B cell (primary cell): ENCODE results near the gene USP22. TPM values are rescaled to one million over a fixed set of nuclear protein-coding genes. Genes with fewer than 3 reads are reported as not detected.

ENCODE experiments used
- ATAC-seq: fragments of 200-7000 bp; cut with Tn5 transposase; one replicate; pipeline ENCODE4 v1.10.0; 2021; ENCODE audit warnings: low read depth, mild to moderate bottlenecking, moderate number of reproducible peaks, moderate library complexity
- CTCF ChIA-PET: fragments of 350-600 bp; sonication (Branson Sonifier 250); formaldehyde crosslinking; loops from one replicate; lab custom pipeline; 2021; ENCODE audit warnings: antibody characterized with exemption, inconsistent platforms; lab: Charles Lee
- POLR2A ChIA-PET: fragments of 350-600 bp; sonication (Branson Sonifier 250); formaldehyde crosslinking; loops from one replicate; lab custom pipeline; 2021; ENCODE audit warnings: antibody characterized with exemption; lab: Charles Lee
- DNase-seq: peaks from one replicate; pipeline ENCODE4 v3.0.0; 2013
- H2AFZ ChIP-seq: 2 replicates; pipeline ENCODE4 v1.6.1; 2012; ENCODE audit warnings: mild to moderate bottlenecking, low read depth, low read length; ENCODE audit not compliant: insufficient read depth, poor library complexity, severe bottlenecking
- H3K27ac ChIP-seq, 2 donors: 1 replicate in 1 of 2; 2 replicates in 1 of 2; pipeline ENCODE4 v1.5.1; 2012 to 2013; ENCODE audit warnings: low read length in 2 of 2, mild to moderate bottlenecking in 2 of 2, moderate library complexity in 1 of 2
- H3K27me3 ChIP-seq, 4 experiments: fragments of 200-600 bp in 1 of 4; sonication (generic) in 1 of 4; replicated peaks in 1 of 4; 1 replicate in 2 of 4; 2 replicates in 2 of 4; pipeline versions ENCODE4 v1.6.1 to v1.7.0; 2013 to 2016; ENCODE audit warnings: low read length in 3 of 4, mild to moderate bottlenecking in 2 of 4, mixed read lengths in 1 of 4, moderate library complexity in 1 of 4; ENCODE audit not compliant: insufficient read depth in 4 of 4, control insufficient read depth in 3 of 4; ENCODE audit errors: control extremely low read depth in 1 of 4
- H3K36me3 ChIP-seq, 2 experiments: replicated peaks in 1 of 2; 1 replicate in 1 of 2; 2 replicates in 1 of 2; pipeline versions ENCODE4 v1.6.1 to v1.7.1; 2013; ENCODE audit warnings: low read length in 1 of 2; ENCODE audit not compliant: insufficient read depth in 2 of 2, control insufficient read depth in 1 of 2; ENCODE audit errors: control extremely low read depth in 1 of 2, extremely low read depth in 1 of 2
- H3K4me1 ChIP-seq, 2 donors: fragments of 200-600 bp in 1 of 2; sonication (generic) in 1 of 2; 1 replicate in 1 of 2; 2 replicates in 1 of 2; pipeline versions ENCODE4 v1.5.1 to v1.6.1; 2013 to 2017; ENCODE audit warnings: low read length in 2 of 2; ENCODE audit not compliant: control insufficient read depth in 2 of 2, insufficient read depth in 2 of 2
- H3K4me2 ChIP-seq: replicated peaks from 2 replicates; pipeline ENCODE3; 2012; ENCODE audit warnings: mild to moderate bottlenecking, low read depth, low read length; ENCODE audit not compliant: poor library complexity, severe bottlenecking
- H3K4me3 ChIP-seq, 5 experiments: fragments of 200-600 bp in 1 of 5; sonication (generic) in 1 of 5; 1 replicate in 3 of 5; 2 replicates in 2 of 5; pipeline versions ENCODE4 v1.5.1 to v1.7.0; 2011 to 2016; ENCODE audit warnings: low read length in 4 of 5, mild to moderate bottlenecking in 4 of 5, low read depth in 2 of 5, control low read depth in 1 of 5, moderate library complexity in 1 of 5; ENCODE audit not compliant: insufficient read depth in 1 of 5; ENCODE audit errors: control extremely low read depth in 1 of 5, extremely low read depth in 1 of 5
- H3K79me2 ChIP-seq: fragments of 200-600 bp; sonication (generic); one replicate; pipeline ENCODE4 v1.6.0; 2016; ENCODE audit warnings: low read length; ENCODE audit not compliant: control insufficient read depth, insufficient read depth
- H3K9ac ChIP-seq: fragments of 200-600 bp; sonication (generic); 2 replicates; pipeline ENCODE4 v1.6.1; 2017; ENCODE audit warnings: mild to moderate bottlenecking, low read length, moderate library complexity
- H3K9me3 ChIP-seq, 3 donors: one replicate each; pipeline versions ENCODE4 v1.6.1 to v1.7.1; 2013; ENCODE audit warnings: low read length in 2 of 3; ENCODE audit not compliant: control insufficient read depth in 2 of 3, insufficient read depth in 1 of 3; ENCODE audit errors: control extremely low read depth in 1 of 3
- H4K20me1 ChIP-seq: 2 replicates; pipeline ENCODE4 v1.6.0; 2012; ENCODE audit warnings: mild to moderate bottlenecking, low read length; ENCODE audit not compliant: insufficient read depth, control insufficient read depth, poor library complexity, severe bottlenecking
- H3K27ac Mint-ChIP-seq: one replicate; pipeline ENCODE4 v1.8.0; 2021; ENCODE audit warnings: mixed read lengths
- H3K27me3 Mint-ChIP-seq: one replicate; pipeline ENCODE4 v1.8.0; 2021; ENCODE audit warnings: mixed read lengths
- H3K4me1 Mint-ChIP-seq: one replicate; pipeline ENCODE4 v1.8.0; 2021; ENCODE audit warnings: mixed read lengths
- H3K4me3 Mint-ChIP-seq: one replicate; pipeline ENCODE4 v1.8.0; 2021; ENCODE audit warnings: mixed read lengths
- H3K9me3 Mint-ChIP-seq: one replicate; pipeline ENCODE4 v1.8.0; 2022; ENCODE audit warnings: mixed read lengths; ENCODE audit not compliant: insufficient read depth
- CTCF ChIP-seq: fragments of 200-600 bp; IDR thresholded peaks from one replicate; pipeline ENCODE4 v1.8.0; 2022; ENCODE audit warnings: antibody characterized with exemption, mild to moderate bottlenecking
- EZH2 ChIP-seq: IDR thresholded peaks from 2 replicates; pipeline ENCODE4 v1.6.1; 2012; ENCODE audit warnings: borderline replicate concordance, low read depth, mild to moderate bottlenecking, moderate library complexity, low read length; ENCODE audit not compliant: insufficient read depth, poor library complexity, severe bottlenecking
- WGBS: methylation state at CpG from one replicate; pipeline ENCODE4 v1.1.5; 2013; ENCODE audit warnings: missing lambda C conversion rate; ENCODE audit not compliant: insufficient coverage; 5-methylcytosine and 5-hydroxymethylcytosine counted together
- intact Hi-C: fragments of 100-400 bp; cut with micrococcal nuclease; formaldehyde crosslinking; loops from one replicate; pipeline ENCODE4 v1.10.0; 2022
- polyA plus RNA-seq: library from polyadenylated mRNA; depleted of rRNA; stranded (reverse); fragments of >200 nt; gene quantifications from 2 replicates; pipeline ENCODE4 v1.2.3, GENCODE V29; 2012
- total RNA-seq, 2 donors: library from RNA; stranded (reverse); fragments of 120-200 nt in 1 of 2; gene quantifications; 1 replicate in 1 of 2; 2 replicates in 1 of 2; pipeline versions ENCODE4 v1.2.3 to v1.2.4, GENCODE V29; 2013 to 2022

USP22 gene
- total and polyA plus RNA-seq, 2 donors (not counting 1 experiment from before 2014, with no cell fraction given) = 74.3 to 167 TPM

GRCh38 chr17:21066394-21066793, 23.6 kb upstream of the USP22 start:
- no peak overlapping the region for H3K27ac Mint-ChIP-seq
- intact Hi-C loops = no loop called here
- ATAC-seq = no peak
- CTCF ChIA-PET = interaction anchor here (1.0 kb wide), 1 partner anchor 55 kb away, joined by 3 read pairs; no protein-coding TSS in a partner anchor
- no peaks in the 10 kb centered on the region for H3K9me3 Mint-ChIP-seq
- Histone ChIP-seq H3K27ac (no peak overlapping the region), H3K4me1 (peaks cover 14 to 15% of the 10 kb centered on the region in 2 donors), H3K36me3 (no peaks in the 10 kb centered on the region), H3K9me3 (no peaks in the 10 kb centered on the region), H3K9ac (no peak overlapping the region), H3K4me2 (no peak overlapping the region), H2AFZ (no peak overlapping the region), H3K79me2 (no peaks in the 10 kb centered on the region), H4K20me1 (no peaks in the 10 kb centered on the region), H3K4me3 (no peak overlapping the region), H3K27me3 (no peaks in the 10 kb centered on the region)
- H3K27me3 Mint-ChIP-seq = no peaks in the 10 kb centered on the region
- POLR2A ChIA-PET = no interaction called here
- no peak overlapping the region for H3K4me3 Mint-ChIP-seq
- DNase-seq = no peak
- peaks cover 17% of the 10 kb centered on the region for H3K4me1 Mint-ChIP-seq
- TF ChIP-seq EZH2 (no peak), CTCF (no peak)
- 42% methylated on average over 2 of the region's 2 CpGs for WGBS

GRCh38 chr17:21061971-21062526, 19.2 kb upstream of the USP22 start:
- Mint-ChIP-seq H3K9me3 (no peaks in the 10 kb centered on the region), H3K4me3 (peak overlapping the region; percentile 61), H3K27ac (peak overlapping the region; percentile 89), H3K4me1 (peaks cover 19% of the 10 kb centered on the region), H3K27me3 (no peaks in the 10 kb centered on the region)
- Histone ChIP-seq H2AFZ (peak overlapping the region; percentile 36), H3K27me3 (no peaks in the 10 kb centered on the region), H3K9ac (no peak overlapping the region), H3K4me1 (peaks cover 14 to 17% of the 10 kb centered on the region in 2 donors), H3K4me2 (peak overlapping the region; percentile 47), H3K4me3 (no peak overlapping the region), H4K20me1 (no peaks in the 10 kb centered on the region), H3K79me2 (no peaks in the 10 kb centered on the region), H3K9me3 (no peaks in the 10 kb centered on the region), H3K36me3 (no peaks in the 10 kb centered on the region), H3K27ac (peak overlapping the region; percentile 3 to 12)
- intact Hi-C loops = loop anchor here (1.0 kb wide), 1 partner anchor 37 kb away; no protein-coding TSS in a partner anchor
- ChIA-PET CTCF (interaction anchor here (1.7 kb wide), 1 partner anchor 42 kb away, joined by 4 read pairs; no protein-coding TSS in a partner anchor), POLR2A (interaction anchor here (1.2 kb wide), 1 partner anchor 19 kb away, joined by 4 read pairs; the partner anchor contains the start of gene USP22)
- TF ChIP-seq EZH2 (no peak), CTCF (peak; percentile 52)
- DNase-seq = peak; percentile 62
- WGBS = 41% methylated on average over 4 of the region's 7 CpGs
- ATAC-seq = peak; percentile 90
